Large intestine (tissue), 3 donors: ENCODE measurements around the gene JAKMIP1. TPM values are rescaled to one million over a fixed set of nuclear protein-coding genes. Genes with fewer than 3 reads are reported as not detected.
A peak's percentile ranks its signal among the peaks of the same experiment; 100 is the strongest.
"Not testable (repeated sequence)": the region's sequence is repeated elsewhere in the genome, so short reads cannot be mapped to it uniquely, and the experiment has no call there.

ENCODE experiments used
- DNase-seq, 2 donors: peaks; one replicate each; pipeline versions ENCODE4 v3.0.0 to v3.0.0-alpha.2; 2013
- H3K27ac ChIP-seq: one replicate; pipeline ENCODE4 v1.5.1; 2013; ENCODE audit warnings: low read length
- H3K27me3 ChIP-seq: 2 replicates; pipeline ENCODE4 v1.6.1; 2013; ENCODE audit warnings: low read length; ENCODE audit not compliant: control insufficient read depth, insufficient read depth
- H3K36me3 ChIP-seq: 2 replicates; pipeline ENCODE4 v1.6.1; 2013; ENCODE audit warnings: low read length; ENCODE audit not compliant: control insufficient read depth, insufficient read depth
- H3K4me1 ChIP-seq: one replicate; pipeline ENCODE4 v1.6.1; 2013; ENCODE audit warnings: low read length; ENCODE audit not compliant: control insufficient read depth, insufficient read depth
- H3K4me3 ChIP-seq: one replicate; pipeline ENCODE4 v1.5.1; 2013; ENCODE audit warnings: low read length
- H3K9me3 ChIP-seq: one replicate; pipeline ENCODE4 v1.6.1; 2013; ENCODE audit warnings: mild to moderate bottlenecking, low read depth, low read length, moderate library complexity; ENCODE audit not compliant: control insufficient read depth
- WGBS: methylation state at CpG from one replicate; pipeline ENCODE4 v1.1.5; 2013; ENCODE audit warnings: low lambda C conversion rate; ENCODE audit not compliant: insufficient coverage; 5-methylcytosine and 5-hydroxymethylcytosine counted together
- polyA plus RNA-seq: library from polyadenylated mRNA; unstranded; fragments of 120-200 nt; gene quantifications from one replicate; pipeline ENCODE4 v1.2.1, GENCODE V29; 2013

JAKMIP1 gene
- polyA plus RNA-seq, 1 donor, result 2.1 TPM

- peaks cover 4% of the 10 kb centered on the region for H3K9me3 ChIP-seq
- WGBS, result 60% methylated on average over 1 of the region's 1 CpG
- H3K27me3 ChIP-seq, result peaks cover 32% of the 10 kb centered on the region
- H3K36me3 ChIP-seq, result no peaks in the 10 kb centered on the region
- H3K27ac ChIP-seq, result no peak overlapping the region
- H3K4me1 ChIP-seq, result no peaks in the 10 kb centered on the region
- H3K4me3 ChIP-seq, result no peak overlapping the region
- no peak for DNase-seq
Measured at GRCh38 chr4:6217716-6218381, 17.5 kb upstream of the JAKMIP1 start.

DNA sequence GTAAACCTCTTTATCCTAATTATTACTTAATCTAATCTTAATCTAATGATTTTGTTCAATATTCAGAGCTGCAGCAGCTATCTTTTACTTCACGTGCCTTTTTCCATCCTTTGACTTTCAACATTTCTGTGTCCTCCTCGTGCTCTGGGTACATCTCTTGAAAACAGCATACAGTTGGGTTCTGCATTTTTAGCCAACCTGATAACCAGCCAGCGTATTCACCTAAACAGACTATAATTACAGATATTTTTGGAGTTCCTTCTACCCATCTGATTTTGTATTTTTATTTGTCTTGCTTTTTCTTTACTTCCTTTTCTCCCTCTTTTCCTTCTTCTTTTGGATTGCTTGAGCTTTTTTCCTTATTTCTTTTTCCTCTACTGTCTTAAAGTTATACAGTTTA, 16.2 kb upstream of the JAKMIP1 start:
- DNase-seq, result no peak
- H3K4me1 ChIP-seq, result no peaks in the 10 kb centered on the region
- 88% methylated on average over 3 of the region's 3 CpGs for WGBS
- no peak overlapping the region for H3K27ac ChIP-seq
- peaks cover 24% of the 10 kb centered on the region for H3K27me3 ChIP-seq
- H3K9me3 ChIP-seq, result no peaks in the 10 kb centered on the region
- H3K36me3 ChIP-seq, result no peaks in the 10 kb centered on the region
- no peak overlapping the region for H3K4me3 ChIP-seq

DNA sequence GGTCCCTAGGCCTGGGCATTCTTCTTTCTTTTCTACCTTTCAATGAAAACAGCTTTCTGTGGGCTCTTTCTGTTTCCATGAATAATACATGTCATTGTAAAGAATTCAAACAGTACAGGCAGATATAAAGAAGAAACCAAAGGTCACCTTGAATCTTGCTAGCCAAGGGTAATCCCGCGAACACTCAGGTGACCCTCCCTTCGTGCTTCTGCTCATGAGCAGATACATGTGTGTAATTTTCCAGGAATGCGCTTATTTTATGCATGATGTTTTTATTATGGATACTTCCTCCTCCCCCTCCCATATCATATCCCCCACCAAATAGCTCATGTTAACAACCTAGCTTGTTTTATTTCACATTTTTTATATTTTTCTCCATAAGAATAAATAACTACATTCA, 9.6 kb upstream of the JAKMIP1 start:
- Histone ChIP-seq H3K27me3 (peaks cover 5% of the 10 kb centered on the region), H3K4me1 (no peaks in the 10 kb centered on the region), H3K4me3 (no peak overlapping the region), H3K27ac (no peak overlapping the region), H3K9me3 (no peaks in the 10 kb centered on the region), H3K36me3 (no peaks in the 10 kb centered on the region)
- DNase-seq, result no peak
- WGBS, result no CpG with 5 or more reads among the region's 4 CpGs

DNA sequence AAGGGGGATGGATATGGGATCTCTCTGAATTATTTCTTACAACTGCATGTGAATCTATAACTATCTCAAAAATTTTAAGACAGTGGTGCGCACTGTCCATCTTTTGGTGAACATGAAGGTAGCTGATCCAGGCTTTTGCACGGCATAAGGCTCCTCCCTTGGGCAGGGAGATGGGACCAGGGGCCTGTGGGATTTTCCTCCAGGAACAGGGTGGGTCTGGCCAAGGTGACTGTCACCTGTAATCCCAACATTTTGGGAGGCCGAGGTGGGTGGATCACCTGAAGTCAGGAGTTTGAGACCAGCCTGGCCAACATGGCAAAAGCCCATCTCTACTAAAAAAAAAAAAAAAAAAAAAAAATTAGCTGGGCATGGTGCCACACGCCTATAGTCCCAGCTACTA, 8.9 kb upstream of the JAKMIP1 start:
- H3K4me1 ChIP-seq, H3K36me3 ChIP-seq, H3K4me3 ChIP-seq, H3K27me3 ChIP-seq, DNase-seq, H3K9me3 ChIP-seq, H3K27ac ChIP-seq: not testable (repeated sequence)
- WGBS, result no CpG with 5 or more reads among the region's 4 CpGs

GRCh38 chr4:6208416-6208815, 8.1 kb upstream of the JAKMIP1 start:
- peaks cover 5% of the 10 kb centered on the region for H3K27me3 ChIP-seq
- no peaks in the 10 kb centered on the region for H3K36me3 ChIP-seq
- H3K4me3 ChIP-seq, result no peak overlapping the region
- H3K4me1 ChIP-seq, result no peaks in the 10 kb centered on the region
- no peak for DNase-seq
- H3K27ac ChIP-seq, result no peak overlapping the region
- H3K9me3 ChIP-seq, result no peaks in the 10 kb centered on the region
- WGBS, result no CpG with 5 or more reads among the region's 6 CpGs

GRCh38 chr4:6207602-6208001, 7.3 kb upstream of the JAKMIP1 start:
- H3K27me3 ChIP-seq, result peaks cover 5% of the 10 kb centered on the region
- no CpG with 5 or more reads among the region's 4 CpGs for WGBS

DNA sequence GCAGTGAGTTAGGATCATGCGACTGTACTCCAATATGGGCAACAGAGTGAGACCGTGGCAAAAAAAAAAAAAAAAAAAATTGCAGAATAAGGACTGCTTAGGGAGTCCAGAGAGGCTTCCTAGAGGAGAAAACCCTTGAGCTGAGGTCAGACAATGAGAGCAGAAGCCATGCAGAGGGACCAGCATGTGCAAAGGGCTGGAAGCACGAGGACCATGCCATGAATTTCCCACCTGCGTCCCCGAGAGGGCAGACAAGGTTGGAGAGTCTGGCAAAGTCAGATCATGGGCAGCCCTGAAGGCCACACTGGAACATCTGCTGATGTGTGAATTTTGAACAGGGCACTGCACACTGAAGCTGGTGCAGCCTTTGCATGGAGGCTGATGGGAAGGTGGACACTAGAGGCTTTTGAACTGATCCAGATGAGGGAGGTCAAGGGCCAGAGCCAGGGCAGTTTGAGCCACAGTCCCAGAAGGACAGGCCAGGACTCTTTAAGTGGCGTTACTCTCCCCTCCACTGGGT, 6.5 kb upstream of the JAKMIP1 start:
- H3K27ac ChIP-seq, result no peak overlapping the region
- no peaks in the 10 kb centered on the region for H3K36me3 ChIP-seq
- no peaks in the 10 kb centered on the region for H3K9me3 ChIP-seq
- H3K27me3 ChIP-seq, result peaks cover 11% of the 10 kb centered on the region
- no peak overlapping the region for H3K4me3 ChIP-seq
- H3K4me1 ChIP-seq, result no peaks in the 10 kb centered on the region
- no peak for DNase-seq
- 93% methylated on average over 2 of the region's 6 CpGs for WGBS

More at GRCh38 chr4:6207602-6208001, 7.3 kb upstream of the JAKMIP1 start:
- no peak for DNase-seq
- no peak overlapping the region for H3K27ac ChIP-seq
- H3K4me1 ChIP-seq, result no peaks in the 10 kb centered on the region
- no peak overlapping the region for H3K4me3 ChIP-seq
- H3K36me3 ChIP-seq, result no peaks in the 10 kb centered on the region
- no peaks in the 10 kb centered on the region for H3K9me3 ChIP-seq

GRCh38 chr4:6205973-6206372, 5.6 kb upstream of the JAKMIP1 start:
- no peak for DNase-seq
- Histone ChIP-seq H3K27me3 (peaks cover 20% of the 10 kb centered on the region), H3K4me1 (no peaks in the 10 kb centered on the region), H3K27ac (no peak overlapping the region), H3K36me3 (no peaks in the 10 kb centered on the region), H3K9me3 (peaks cover 1% of the 10 kb centered on the region), H3K4me3 (no peak overlapping the region)
- no CpG with 5 or more reads among the region's 4 CpGs for WGBS

GRCh38 chr4:6205567-6205931, 5.2 kb upstream of the JAKMIP1 start:
- Histone ChIP-seq H3K27me3 (peaks cover 24% of the 10 kb centered on the region), H3K4me3 (no peak overlapping the region), H3K4me1 (no peaks in the 10 kb centered on the region), H3K9me3 (peaks cover 4% of the 10 kb centered on the region), H3K36me3 (no peaks in the 10 kb centered on the region), H3K27ac (no peak overlapping the region)
- peak in 1 of 2 donors; percentile 12 for DNase-seq
- no CpG with 5 or more reads among the region's 4 CpGs for WGBS

DNA sequence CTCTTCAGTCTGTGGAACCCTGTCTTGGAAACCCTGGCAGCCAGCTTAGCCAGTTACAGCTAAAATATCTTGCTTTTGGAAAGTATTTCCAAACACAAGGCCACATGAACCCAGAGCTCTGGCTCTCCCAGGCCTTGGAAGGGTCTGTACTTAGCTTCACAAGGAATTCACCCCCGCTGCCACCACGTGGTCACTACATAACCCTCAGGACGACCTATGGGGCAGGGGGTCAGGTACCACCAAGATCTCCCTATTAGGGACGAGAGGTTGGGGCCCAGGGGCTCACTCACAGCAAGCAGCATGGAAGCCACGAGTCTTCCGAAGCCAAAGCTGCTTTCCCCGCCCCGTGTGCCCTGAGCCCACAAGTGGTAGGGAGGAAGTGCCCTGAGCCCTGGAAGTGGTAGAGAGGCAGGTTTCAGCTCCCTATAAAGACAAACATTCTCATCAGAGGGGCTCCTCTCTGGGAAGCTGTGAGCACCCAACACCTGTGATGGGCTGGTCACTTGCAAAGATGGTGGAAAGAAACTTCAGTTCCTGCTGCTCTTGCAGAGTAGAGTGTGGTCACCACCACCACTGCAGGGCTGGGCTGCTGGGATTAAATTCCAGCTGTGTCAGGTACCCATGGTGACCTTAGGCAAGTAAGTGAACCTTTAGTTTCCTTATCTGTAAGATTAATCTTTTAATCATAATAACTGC, 4.7 kb upstream of the JAKMIP1 start:
- Histone ChIP-seq H3K27me3 (peaks cover 24% of the 10 kb centered on the region), H3K4me3 (no peak overlapping the region), H3K36me3 (no peaks in the 10 kb centered on the region), H3K9me3 (peaks cover 4% of the 10 kb centered on the region), H3K4me1 (no peaks in the 10 kb centered on the region), H3K27ac (no peak overlapping the region)
- no CpG with 5 or more reads among the region's 8 CpGs for WGBS
- no peak for DNase-seq
